Measurements from ENCODE around the gene LCN6. TPM values are rescaled to one million over a fixed set of nuclear protein-coding genes. Genes with fewer than 3 reads are reported as not detected.

Gene LCN6
- total and polyA plus RNA-seq, 9 of the 15 experiments (the other 6 are each of a cell fraction or from before 2014, with no cell fraction given) = 0.10 to 0.45 (median 0.37) TPM; not detected in 5

DNA sequence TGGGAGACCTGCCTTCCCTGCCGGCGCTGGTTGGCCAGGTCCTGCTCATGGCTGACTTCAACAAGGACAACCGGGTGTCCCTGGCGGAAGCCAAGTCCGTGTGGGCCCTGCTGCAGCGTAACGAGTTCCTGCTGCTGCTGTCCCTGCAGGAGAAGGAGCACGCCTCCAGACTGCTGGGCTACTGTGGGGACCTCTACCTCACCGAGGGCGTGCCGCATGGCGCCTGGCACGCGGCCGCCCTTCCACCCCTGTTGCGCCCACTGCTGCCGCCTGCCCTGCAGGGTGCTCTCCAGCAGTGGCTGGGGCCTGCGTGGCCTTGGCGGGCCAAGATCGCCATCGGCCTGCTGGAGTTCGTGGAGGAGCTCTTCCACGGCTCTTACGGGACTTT lies 25.4 kb downstream of the LCN6 start:
- H2AFZ ChIP-seq (ENCODE audit: low read depth, low read length) = no peak overlapping the region
- ATAC-seq (no peak; the same call in 2 of the 3 replicates), FAIRE-seq (no peak), DNase-seq (ENCODE audit: extremely low read depth in 1 of 4, low spot score in 3 of 4) (no peak)
- POLR2A ChIA-PET = interaction anchor here (0.6 to 1.7 kb wide), 8 partner anchors 8 to 76 kb away, joined by 3 to 9 read pairs (median 4); partner anchors contain the start of gene DIPK1B
- no peaks in the 10 kb centered on the region for H3K9me3 ChIP-seq (replicated peaks; ENCODE audit: control insufficient read depth, insufficient read depth, low read depth, low read length)
- no peaks in the 10 kb centered on the region for H3K27me3 ChIP-seq (ENCODE audit: control insufficient read depth in 2 of 2, insufficient read depth in 2 of 2, low read length in 2 of 2)
- intact Hi-C loops (cut with micrococcal nuclease) (no loop called here), in situ Hi-C loops (cut with MboI) (no loop called here)
- H3K4me1 ChIP-seq (replicated peaks in 1 of 2; ENCODE audit: control insufficient read depth in 2 of 2, insufficient read depth in 2 of 2, low read length in 2 of 2) = peaks cover 15 to 85% of the 10 kb centered on the region in 2 experiments; a peak in 4 of 5 replicates
- CTCF ChIA-PET (ENCODE audit: low intra/inter-chr PET ratio) = no interaction called here
- peaks cover 66% of the 10 kb centered on the region for H3K36me3 ChIP-seq (ENCODE audit: control insufficient read depth, insufficient read depth, low read length)
- H3K4me2 ChIP-seq (ENCODE audit: insufficient read depth, low read length) = no peak overlapping the region
- WGBS (ENCODE audit: insufficient coverage, low coverage, missing lambda C conversion rate) = 77% methylated on average over 24 of the region's 24 CpGs
- H3K9ac ChIP-seq (ENCODE audit: insufficient read depth in 1 of 2, low read depth in 2 of 2, low read length in 2 of 2) = peak overlapping the region in 1 of 2 experiments; percentile 82; a peak in 2 of 4 replicates
- H3K9me1 ChIP-seq (ENCODE audit: control insufficient read depth, insufficient read depth, low read length) = no peaks in the 10 kb centered on the region
- peaks cover 45% of the 10 kb centered on the region for H3K79me2 ChIP-seq (ENCODE audit: control insufficient read depth, insufficient read depth, low read length)
- BruUV-seq (replicated peaks) = no TSS peak
- no peak overlapping the region for H3K27ac ChIP-seq (ENCODE audit: extremely low read depth, low read depth, low read length)
- peaks cover 53% of the 10 kb centered on the region for H4K20me1 ChIP-seq (replicated peaks; ENCODE audit: control insufficient read depth, insufficient read depth, low read length)
- H3K4me3 ChIP-seq = no peak overlapping the region
- TF ChIP-seq XRCC3 (IDR thresholded peaks at IDR 0.05) = no peak
- TF ChIP-seq CBFA2T2 (conservative IDR thresholded peaks at IDR 0.05) = no peak
- peak; percentile 36; the same call in 1 of the 2 replicates for TF ChIP-seq CREB1 (IDR thresholded peaks at IDR 0.05)
- no peak for TF ChIP-seq CREB1 (CRISPR knock-in tag; IDR thresholded peaks at IDR 0.05)
- no peak for TF ChIP-seq ZNF274 (IDR thresholded peaks at IDR 0.05; ENCODE audit: borderline replicate concordance, low read depth, low read length)
- TF ChIP-seq KDM5B (IDR thresholded peaks at IDR 0.05; ENCODE audit: insufficient replicate concordance, low read depth, low read length) = peak; percentile 30
- TF ChIP-seq ELF1 (tag; IDR thresholded peaks at IDR 0.05) = no peak
- no peak for TF ChIP-seq TGIF2 (CRISPR knock-in tag; IDR thresholded peaks at IDR 0.05)
- no peak for TF ChIP-seq CXXC5 (CRISPR knock-in tag; IDR thresholded peaks at IDR 0.05)
- TF ChIP-seq, protein P1, sequence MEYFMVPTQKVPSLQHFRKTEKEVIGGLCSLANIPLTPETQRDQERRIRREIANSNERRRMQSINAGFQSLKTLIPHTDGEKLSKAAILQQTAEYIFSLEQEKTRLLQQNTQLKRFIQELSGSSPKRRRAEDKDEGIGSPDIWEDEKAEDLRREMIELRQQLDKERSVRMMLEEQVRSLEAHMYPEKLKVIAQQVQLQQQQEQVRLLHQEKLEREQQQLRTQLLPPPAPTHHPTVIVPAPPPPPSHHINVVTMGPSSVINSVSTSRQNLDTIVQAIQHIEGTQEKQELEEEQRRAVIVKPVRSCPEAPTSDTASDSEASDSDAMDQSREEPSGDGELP (CRISPR knock-in tag; IDR thresholded peaks at IDR 0.05; ENCODE audit: borderline replicate concordance) = no peak
- TF ChIP-seq, protein P2, sequence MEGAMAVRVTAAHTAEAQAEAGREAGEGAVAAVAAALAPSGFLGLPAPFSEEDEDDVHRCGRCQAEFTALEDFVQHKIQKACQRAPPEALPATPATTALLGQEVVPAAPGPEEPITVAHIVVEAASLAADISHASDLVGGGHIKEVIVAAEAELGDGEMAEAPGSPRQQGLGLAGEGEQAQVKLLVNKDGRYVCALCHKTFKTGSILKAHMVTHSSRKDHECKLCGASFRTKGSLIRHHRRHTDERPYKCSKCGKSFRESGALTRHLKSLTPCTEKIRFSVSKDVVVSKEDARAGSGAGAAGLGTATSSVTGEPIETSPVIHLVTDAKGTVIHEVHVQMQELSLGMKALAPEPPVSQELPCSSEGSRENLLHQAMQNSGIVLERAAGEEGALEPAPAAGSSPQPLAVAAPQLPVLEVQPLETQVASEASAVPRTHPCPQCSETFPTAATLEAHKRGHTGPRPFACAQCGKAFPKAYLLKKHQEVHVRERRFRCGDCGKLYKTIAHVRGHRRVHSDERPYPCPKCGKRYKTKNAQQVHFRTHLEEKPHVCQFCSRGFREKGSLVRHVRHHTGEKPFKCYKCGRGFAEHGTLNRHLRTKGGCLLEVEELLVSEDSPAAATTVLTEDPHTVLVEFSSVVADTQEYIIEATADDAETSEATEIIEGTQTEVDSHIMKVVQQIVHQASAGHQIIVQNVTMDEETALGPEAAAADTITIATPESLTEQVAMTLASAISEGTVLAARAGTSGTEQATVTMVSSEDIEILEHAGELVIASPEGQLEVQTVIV (CRISPR knock-in tag; IDR thresholded peaks at IDR 0.05; ENCODE audit: borderline replicate concordance) = no peak
- no peak for TF ChIP-seq SMARCE1 (IDR thresholded peaks at IDR 0.05)
- TF ChIP-seq ZBTB17 (CRISPR knock-in tag; IDR thresholded peaks at IDR 0.05) = no peak
- no peak for TF ChIP-seq TCF7L2 (IDR thresholded peaks at IDR 0.05; ENCODE audit: low read depth, low read length)
- TF ChIP-seq TSHZ1 (CRISPR knock-in tag; IDR thresholded peaks at IDR 0.05) = no peak
- no peak for TF ChIP-seq ZFPM2 (CRISPR knock-in tag; IDR thresholded peaks at IDR 0.05)
- TF ChIP-seq RBM39 (optimal IDR thresholded peaks at IDR 0.05; ENCODE audit: low read depth, low read length) = peak; percentile 54
- TF ChIP-seq ETS2 (tag; IDR thresholded peaks at IDR 0.05; ENCODE audit: borderline replicate concordance, poor library complexity, severe bottlenecking) = no peak

All from K562 (cell line).